Hypothalamus (tissue), 51 donors: Measurements from ENCODE around the gene SORD.
"Not testable (repeated sequence)": the region's sequence is repeated elsewhere in the genome, so short reads cannot be mapped to it uniquely, and the experiment has no call there.

ENCODE experiments used
- DNase-seq, 51 donors: peaks; one replicate each; lab custom pipeline; 2025; lab: John Stamatoyannopoulos, UW

Gene SORD

GRCh38 chr15:45022871-45023658, at the start of gene SORD:
SORD (plus strand) TSS chr15:45023195; CDS start chr15:45023284, 89 bp downstream.
- DNase-seq = peak; percentile 34 to 95 (median 83)

GRCh38 chr15:44976183-44976582, 46.8 kb upstream of the SORD start:
- not testable (repeated sequence) for DNase-seq

GRCh38 chr15:44977781-44978180, 45.2 kb upstream of the SORD start:
- not testable (repeated sequence) for DNase-seq

- not testable (repeated sequence) for DNase-seq
Observed at GRCh38 chr15:44979617-44980339, 43.2 kb upstream of the SORD start.

GRCh38 chr15:44984144-44984543, 38.9 kb upstream of the SORD start:
- not testable (repeated sequence) for DNase-seq

GRCh38 chr15:44986346-44987055, 36.5 kb upstream of the SORD start:
- DNase-seq = not testable (repeated sequence)

- DNase-seq = not testable (repeated sequence)
Observed at GRCh38 chr15:44987711-44988110, 35.3 kb upstream of the SORD start.

- not testable (repeated sequence) for DNase-seq
Observed at GRCh38 chr15:44988184-44988869, 34.7 kb upstream of the SORD start.

- not testable (repeated sequence) for DNase-seq
Observed at GRCh38 chr15:44988870-44989219, 34.1 kb upstream of the SORD start.

- DNase-seq = not testable (repeated sequence)
Observed at GRCh38 chr15:44997632-44998031, 25.4 kb upstream of the SORD start.

- DNase-seq = no peak
Observed at GRCh38 chr15:44999105-44999504, 23.9 kb upstream of the SORD start.

GRCh38 chr15:45001180-45001579, 21.8 kb upstream of the SORD start:
- DNase-seq = not testable (repeated sequence)

GRCh38 chr15:45003731-45004410, 19.1 kb upstream of the SORD start:
- DNase-seq = peak in 2 of 51 donors; percentile 2 to 19

- not testable (repeated sequence) for DNase-seq
Observed at GRCh38 chr15:45004590-45005175, 18.3 kb upstream of the SORD start.

- no peak for DNase-seq
Observed at GRCh38 chr15:45009046-45009445, 13.9 kb upstream of the SORD start.

- DNase-seq = not testable (repeated sequence)
Observed at GRCh38 chr15:45015114-45015513, 7.9 kb upstream of the SORD start.

GRCh38 chr15:45020222-45020900, 2.6 kb upstream of the SORD start:
- DNase-seq = not testable (repeated sequence)

GRCh38 chr15:45020901-45021259, 2.1 kb upstream of the SORD start:
- not testable (repeated sequence) for DNase-seq

GRCh38 chr15:45021348-45021747, 1.6 kb upstream of the SORD start:
- DNase-seq = no peak
